Activated naive CD8-positive, alpha-beta T cell treated with anti-CD3 and anti-CD28 coated beads, Interleukin-2, amount 50 U/mL, for 24 hours (primary cell): ENCODE results near the gene PRDM5.
A peak's percentile ranks its signal among the peaks of the same experiment; 100 is the strongest.

Experiments
- ATAC-seq: fragments of 150-1000 bp; cut with Tn5 transposase; one replicate; pipeline ENCODE4 v1.10.0; 2021
- DNase-seq: peaks from one replicate; pipeline ENCODE4 v3.0.0; 2021
- H3K27ac Mint-ChIP-seq: one replicate; pipeline ENCODE4 v1.8.0; 2021; ENCODE audit warnings: mild to moderate bottlenecking, mixed read lengths
- H3K27me3 Mint-ChIP-seq: one replicate; pipeline ENCODE4 v1.8.0; 2021; ENCODE audit warnings: mixed read lengths
- H3K36me3 Mint-ChIP-seq: one replicate; pipeline ENCODE4 v1.8.0; 2021; ENCODE audit warnings: low read depth, mixed read lengths
- H3K4me1 Mint-ChIP-seq: one replicate; pipeline ENCODE4 v1.8.0; 2021; ENCODE audit warnings: mixed read lengths
- H3K4me3 Mint-ChIP-seq: one replicate; pipeline ENCODE4 v1.8.0; 2021; ENCODE audit warnings: mild to moderate bottlenecking, moderate library complexity, mixed read lengths
- H3K9me3 Mint-ChIP-seq: one replicate; pipeline ENCODE4 v1.8.0; 2021; ENCODE audit warnings: mixed read lengths

PRDM5 gene

DNA sequence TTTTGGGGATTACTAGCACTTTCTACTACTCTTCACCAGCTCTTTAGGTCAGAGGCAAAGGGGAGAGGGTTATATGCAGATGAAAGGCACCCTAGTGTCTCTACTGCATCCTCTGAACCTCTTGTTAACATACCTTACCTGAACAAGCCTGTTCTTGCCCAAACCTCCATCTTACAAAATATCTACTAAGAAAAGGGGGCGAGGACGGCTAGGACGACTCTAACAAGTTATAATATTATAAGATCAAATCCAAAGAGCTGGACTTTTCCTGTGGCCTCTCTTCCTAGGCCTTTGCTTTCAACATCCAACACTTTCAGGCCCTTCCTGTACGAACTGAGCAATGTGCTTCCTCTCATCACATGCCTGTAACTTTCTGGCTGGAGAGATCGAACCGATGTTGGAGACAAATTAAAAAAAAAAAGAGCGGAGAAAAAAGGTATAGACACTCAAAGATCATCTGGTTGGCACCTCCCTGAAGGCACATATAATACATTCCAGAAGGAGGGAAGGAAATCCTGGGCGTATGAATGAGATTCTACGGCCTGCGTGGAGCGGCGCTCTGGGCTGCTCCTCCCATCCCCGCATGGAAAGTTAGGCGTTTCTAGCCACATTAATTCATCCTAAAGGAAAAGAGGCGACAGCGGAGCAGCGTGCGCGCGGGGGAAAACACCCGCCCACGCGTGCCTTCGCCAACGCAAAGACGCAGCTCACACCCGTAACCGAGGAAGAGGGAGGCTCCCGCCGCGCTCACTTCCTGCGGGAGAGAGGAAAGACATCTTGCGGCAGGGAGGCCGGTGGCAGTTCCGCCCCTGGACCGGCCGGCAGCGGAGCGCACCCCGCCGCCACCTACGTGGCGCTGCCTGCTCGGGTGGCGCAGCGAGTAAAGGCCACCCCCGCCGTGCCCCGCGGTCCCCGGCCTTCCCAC, 808 bp downstream of the PRDM5 start:
- peak overlapping the region; percentile 90 for H3K27ac Mint-ChIP-seq

GRCh38 chr4:120920666-120921065, 1.9 kb downstream of the PRDM5 start:
- Mint-ChIP-seq H3K27me3 (peaks cover 34% of the 10 kb centered on the region), H3K36me3 (no peaks in the 10 kb centered on the region), H3K4me1 (peaks cover 31% of the 10 kb centered on the region), H3K4me3 (no peak overlapping the region), H3K9me3 (no peaks in the 10 kb centered on the region), H3K27ac (no peak overlapping the region)
- no peak for DNase-seq
- no peak for ATAC-seq

More for the DNA sequence above, 808 bp downstream of the PRDM5 start:
- no peaks in the 10 kb centered on the region for H3K36me3 Mint-ChIP-seq
- peaks cover 29% of the 10 kb centered on the region for H3K27me3 Mint-ChIP-seq
- ATAC-seq = peak; percentile 53
- H3K4me3 Mint-ChIP-seq = peak overlapping the region; percentile 83
- peak; percentile 59 for DNase-seq
- H3K4me1 Mint-ChIP-seq = peaks cover 31% of the 10 kb centered on the region
- no peaks in the 10 kb centered on the region for H3K9me3 Mint-ChIP-seq

DNA sequence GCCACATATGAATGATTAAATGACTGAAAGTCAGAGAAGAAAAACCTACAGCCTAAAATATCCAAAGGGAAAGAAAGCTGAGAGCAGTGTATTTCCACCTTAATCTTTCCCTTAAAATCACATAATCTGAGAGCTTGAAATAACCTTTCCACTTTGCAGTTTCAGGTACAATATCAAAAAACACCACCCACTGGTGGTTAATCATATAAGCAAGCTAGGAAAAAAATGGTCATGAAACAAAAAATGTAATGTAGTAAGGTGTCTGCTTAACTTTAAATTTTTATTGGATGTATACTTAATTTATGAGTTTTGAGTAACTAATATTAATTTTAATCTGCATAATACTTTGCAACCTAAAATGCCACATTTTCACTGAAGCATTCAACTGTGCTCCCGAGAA, 3.2 kb downstream of the PRDM5 start:
- Mint-ChIP-seq H3K9me3 (no peaks in the 10 kb centered on the region), H3K27me3 (peaks cover 33% of the 10 kb centered on the region), H3K4me1 (peaks cover 31% of the 10 kb centered on the region), H3K27ac (peak overlapping the region; percentile 23), H3K4me3 (no peak overlapping the region), H3K36me3 (no peaks in the 10 kb centered on the region)
- DNase-seq = no peak
- ATAC-seq = peak; percentile 10

GRCh38 chr4:120918788-120919187, 3.7 kb downstream of the PRDM5 start:
- Mint-ChIP-seq H3K27me3 (peaks cover 29% of the 10 kb centered on the region), H3K36me3 (no peaks in the 10 kb centered on the region), H3K4me1 (peaks cover 31% of the 10 kb centered on the region), H3K9me3 (no peaks in the 10 kb centered on the region), H3K27ac (peak overlapping the region; percentile 23), H3K4me3 (no peak overlapping the region)
- no peak for ATAC-seq
- no peak for DNase-seq

- Mint-ChIP-seq H3K4me3 (no peak overlapping the region), H3K27ac (no peak overlapping the region), H3K4me1 (peaks cover 25% of the 10 kb centered on the region), H3K27me3 (peaks cover 22% of the 10 kb centered on the region), H3K36me3 (no peaks in the 10 kb centered on the region), H3K9me3 (no peaks in the 10 kb centered on the region)
- no peak for DNase-seq
- no peak for ATAC-seq
Observed at GRCh38 chr4:120918092-120918491, 4.4 kb downstream of the PRDM5 start.

DNA sequence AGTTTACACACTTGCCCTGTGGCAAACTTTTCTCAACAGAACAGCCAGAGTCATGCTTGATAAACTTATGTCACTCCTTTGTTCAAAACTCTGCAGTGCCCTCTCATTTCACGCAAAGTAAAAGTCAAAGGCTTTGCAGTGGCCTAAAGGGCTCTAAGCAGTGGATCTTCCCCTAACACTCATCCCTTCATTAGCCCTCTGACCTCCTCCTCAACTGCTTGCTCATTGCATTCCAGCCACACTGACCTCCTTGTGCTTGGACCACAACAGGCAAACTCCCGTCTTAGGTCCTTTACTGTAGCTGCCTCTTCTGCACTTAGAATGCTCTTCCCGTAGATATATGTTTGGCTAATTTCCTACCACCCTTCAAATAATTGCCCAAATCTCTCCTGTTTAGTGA, 5.6 kb downstream of the PRDM5 start:
- Mint-ChIP-seq H3K4me3 (no peak overlapping the region), H3K27me3 (peaks cover 22% of the 10 kb centered on the region), H3K36me3 (no peaks in the 10 kb centered on the region), H3K27ac (no peak overlapping the region), H3K4me1 (peaks cover 22% of the 10 kb centered on the region), H3K9me3 (no peaks in the 10 kb centered on the region)
- DNase-seq = no peak
- ATAC-seq = no peak

DNA sequence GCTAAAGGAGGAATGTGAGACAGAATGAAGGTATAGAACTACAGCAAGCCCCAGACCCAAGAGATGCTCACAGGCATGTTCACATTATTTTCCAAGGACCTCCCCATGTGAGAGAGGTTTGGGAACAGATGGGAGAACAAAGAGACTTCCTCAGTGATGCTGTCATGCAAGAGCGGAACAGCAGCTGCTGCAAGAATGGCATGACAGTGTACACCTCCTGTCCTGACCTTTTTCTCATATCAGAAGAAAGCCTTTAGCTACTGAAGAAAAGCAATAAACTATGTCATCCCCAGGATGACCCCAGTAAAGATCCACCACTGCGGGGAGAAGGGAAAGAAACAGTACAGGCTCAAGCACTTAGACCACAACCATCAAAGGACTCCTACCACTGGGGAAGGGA, 7.2 kb downstream of the PRDM5 start:
- H3K27ac Mint-ChIP-seq = no peak overlapping the region
- peaks cover 21% of the 10 kb centered on the region for H3K4me1 Mint-ChIP-seq
- H3K9me3 Mint-ChIP-seq = no peaks in the 10 kb centered on the region
- ATAC-seq (no peak), DNase-seq (no peak)
- H3K4me3 Mint-ChIP-seq = no peak overlapping the region
- H3K36me3 Mint-ChIP-seq = no peaks in the 10 kb centered on the region
- peaks cover 12% of the 10 kb centered on the region for H3K27me3 Mint-ChIP-seq

- Mint-ChIP-seq H3K36me3 (peaks cover 2% of the 10 kb centered on the region), H3K4me3 (no peak overlapping the region), H3K27me3 (peaks cover 7% of the 10 kb centered on the region), H3K9me3 (peaks cover 4% of the 10 kb centered on the region), H3K4me1 (peaks cover 14% of the 10 kb centered on the region), H3K27ac (peak overlapping the region; percentile 63)
- DNase-seq (no peak), ATAC-seq (no peak)
Observed at GRCh38 chr4:120903419-120903818, 19.1 kb downstream of the PRDM5 start.

DNA sequence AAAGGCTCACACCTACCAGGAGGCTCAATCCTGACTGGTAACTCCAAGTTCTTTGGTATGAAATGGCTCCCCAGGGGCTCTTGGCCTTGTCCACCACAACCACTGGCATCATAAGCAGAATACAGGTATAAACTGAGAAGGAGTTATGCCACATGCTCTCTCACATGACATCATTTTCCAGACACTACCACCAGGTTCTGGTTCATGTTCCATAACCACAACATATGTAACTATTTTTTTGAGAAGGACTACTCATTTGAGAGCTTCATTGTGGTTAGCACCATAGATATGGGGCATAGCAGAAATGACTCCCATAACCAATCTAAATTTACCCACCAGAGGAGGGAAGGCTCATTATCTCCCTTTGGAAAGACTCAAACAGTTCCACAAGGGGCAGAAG, 19.6 kb downstream of the PRDM5 start:
- peak overlapping the region; percentile 63 for H3K27ac Mint-ChIP-seq
- H3K9me3 Mint-ChIP-seq = peaks cover 4% of the 10 kb centered on the region
- H3K36me3 Mint-ChIP-seq = peaks cover 2% of the 10 kb centered on the region
- ATAC-seq (peak; percentile 91), DNase-seq (no peak)
- peaks cover 14% of the 10 kb centered on the region for H3K4me1 Mint-ChIP-seq
- peaks cover 7% of the 10 kb centered on the region for H3K27me3 Mint-ChIP-seq
- no peak overlapping the region for H3K4me3 Mint-ChIP-seq

DNA sequence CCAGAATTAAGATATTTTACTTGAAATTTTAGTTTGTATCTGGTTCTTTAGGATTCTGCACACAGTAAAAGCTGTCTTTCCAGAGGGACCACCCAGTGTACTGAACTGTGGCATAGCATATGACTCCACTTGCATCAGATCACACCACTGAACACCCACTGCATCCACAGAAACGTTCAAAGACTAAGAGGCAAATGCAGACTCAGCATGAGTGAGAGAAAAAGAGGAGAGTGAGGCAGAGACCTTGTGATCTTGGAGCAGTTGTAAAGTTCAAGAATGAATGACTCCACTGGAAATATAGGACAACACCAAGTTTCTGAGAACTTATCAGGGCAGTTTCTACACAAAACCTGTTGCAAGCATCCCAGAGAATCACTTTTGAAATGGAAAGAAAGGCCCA, 20.8 kb downstream of the PRDM5 start:
- DNase-seq (no peak), ATAC-seq (no peak)
- peaks cover 7% of the 10 kb centered on the region for H3K27me3 Mint-ChIP-seq
- H3K4me1 Mint-ChIP-seq = peaks cover 14% of the 10 kb centered on the region
- H3K27ac Mint-ChIP-seq = no peak overlapping the region
- peaks cover 2% of the 10 kb centered on the region for H3K36me3 Mint-ChIP-seq
- H3K9me3 Mint-ChIP-seq = peaks cover 4% of the 10 kb centered on the region
- no peak overlapping the region for H3K4me3 Mint-ChIP-seq

DNA sequence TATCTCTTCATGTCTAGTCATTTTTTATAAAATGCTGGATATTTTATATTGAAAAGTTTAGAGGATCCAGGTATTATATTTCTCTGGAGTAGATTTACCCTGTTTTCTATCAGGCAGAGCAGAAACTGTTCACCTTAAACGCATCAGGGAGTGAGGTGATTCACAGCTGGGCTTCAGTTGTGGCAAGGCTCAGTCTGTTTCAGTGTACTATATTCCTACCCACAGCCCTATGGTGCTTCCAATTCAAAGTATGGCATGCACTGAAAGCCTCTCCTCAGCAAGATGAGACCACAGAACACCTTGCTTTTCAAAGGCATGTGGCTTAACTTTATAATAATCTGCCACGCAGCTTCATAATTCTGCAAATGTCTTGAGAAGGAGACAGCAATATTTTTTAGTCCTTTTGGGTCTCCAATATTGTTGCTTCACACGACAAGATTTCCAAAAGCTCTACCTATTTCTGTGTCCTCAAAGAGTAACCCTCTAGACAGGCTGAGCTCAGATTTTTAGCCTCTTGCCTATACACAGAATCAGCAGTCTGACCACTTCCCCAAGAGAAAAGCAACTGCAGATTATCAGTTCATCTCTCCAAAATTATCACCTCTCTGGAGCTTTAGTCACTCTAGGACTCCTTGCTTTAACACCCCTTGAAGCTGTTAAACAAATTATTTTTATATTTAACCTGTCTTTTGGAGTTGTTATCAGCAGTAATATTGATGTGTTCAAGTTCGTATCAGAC, 24.4 kb downstream of the PRDM5 start:
- Mint-ChIP-seq H3K4me3 (no peak overlapping the region), H3K36me3 (no peaks in the 10 kb centered on the region), H3K27me3 (peaks cover 7% of the 10 kb centered on the region), H3K27ac (no peak overlapping the region), H3K4me1 (peaks cover 10% of the 10 kb centered on the region), H3K9me3 (peaks cover 3% of the 10 kb centered on the region)
- DNase-seq (no peak), ATAC-seq (no peak)

DNA sequence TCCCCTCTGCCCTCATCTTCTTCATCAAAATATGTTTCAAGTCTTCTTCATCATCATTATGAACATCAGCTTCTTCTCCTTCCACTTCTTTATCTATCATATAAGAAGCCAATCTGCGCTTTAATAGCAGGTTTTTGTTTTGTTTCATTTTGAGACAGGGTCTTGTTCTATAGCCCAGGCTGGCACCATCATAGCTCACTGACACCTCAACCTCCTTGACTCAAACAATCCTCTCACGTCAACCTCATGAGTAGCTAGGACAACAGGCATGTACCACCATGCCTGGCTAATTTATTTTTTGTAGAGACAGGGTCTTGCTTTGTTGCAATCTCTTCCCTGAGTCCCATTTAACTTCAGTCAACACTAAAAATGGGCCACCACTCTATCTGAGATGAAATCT, 27.0 kb downstream of the PRDM5 start:
- Mint-ChIP-seq H3K36me3 (peaks cover 3% of the 10 kb centered on the region), H3K27ac (no peak overlapping the region), H3K9me3 (peaks cover 15% of the 10 kb centered on the region), H3K4me1 (no peaks in the 10 kb centered on the region), H3K27me3 (peaks cover 4% of the 10 kb centered on the region), H3K4me3 (no peak overlapping the region)
- DNase-seq (no peak), ATAC-seq (no peak)

DNA sequence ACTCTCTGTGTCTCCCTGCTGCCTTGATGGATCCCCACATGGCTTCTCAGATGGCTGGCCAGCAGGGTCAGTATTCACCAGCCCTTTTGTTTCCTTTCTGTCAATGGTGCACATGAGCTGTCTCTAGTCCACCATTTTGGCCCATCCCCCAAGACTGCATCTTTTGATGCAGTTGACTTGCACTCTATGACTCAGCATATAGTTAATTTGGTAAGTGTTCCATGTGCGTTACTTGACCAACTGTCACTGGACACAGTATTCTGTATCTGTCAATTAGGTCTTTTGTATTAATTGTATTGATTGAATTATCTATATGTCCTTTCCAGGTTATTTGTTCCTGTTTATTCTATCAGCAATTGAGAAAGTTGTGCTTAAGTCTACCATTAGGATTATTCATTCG, 29.2 kb downstream of the PRDM5 start:
- Mint-ChIP-seq H3K4me1 (no peaks in the 10 kb centered on the region), H3K36me3 (peaks cover 3% of the 10 kb centered on the region), H3K27ac (no peak overlapping the region), H3K9me3 (peaks cover 20% of the 10 kb centered on the region), H3K27me3 (no peaks in the 10 kb centered on the region), H3K4me3 (no peak overlapping the region)
- ATAC-seq (no peak), DNase-seq (no peak)

DNA sequence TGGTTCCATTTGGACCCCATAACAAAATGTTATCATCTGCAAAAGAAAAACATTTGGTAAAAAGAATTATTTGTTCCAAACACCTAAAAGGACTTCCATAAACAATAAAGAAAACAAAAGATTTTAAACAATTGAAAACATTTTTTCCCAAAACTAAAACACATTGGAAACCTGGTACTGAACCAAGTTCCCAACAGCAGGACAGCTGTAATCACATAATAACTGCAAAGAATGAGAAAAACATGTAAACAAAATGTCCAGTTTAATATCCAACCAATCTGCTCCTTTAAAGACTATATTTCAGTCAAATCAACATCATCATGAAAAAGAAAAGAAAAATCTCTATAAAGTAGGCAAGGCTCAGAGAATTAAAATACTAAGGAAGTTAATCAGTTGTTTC, 36.3 kb downstream of the PRDM5 start:
- DNase-seq = no peak
- ATAC-seq = no peak
- H3K4me3 Mint-ChIP-seq = no peak overlapping the region
- peaks cover 9% of the 10 kb centered on the region for H3K9me3 Mint-ChIP-seq
- H3K27me3 Mint-ChIP-seq = no peaks in the 10 kb centered on the region
- peaks cover 5% of the 10 kb centered on the region for H3K4me1 Mint-ChIP-seq
- H3K36me3 Mint-ChIP-seq = no peaks in the 10 kb centered on the region
- H3K27ac Mint-ChIP-seq = no peak overlapping the region

- no peak overlapping the region for H3K27ac Mint-ChIP-seq
- DNase-seq = no peak
- H3K36me3 Mint-ChIP-seq = no peaks in the 10 kb centered on the region
- H3K4me3 Mint-ChIP-seq = no peak overlapping the region
- H3K9me3 Mint-ChIP-seq = no peaks in the 10 kb centered on the region
- peaks cover 8% of the 10 kb centered on the region for H3K4me1 Mint-ChIP-seq
- no peak for ATAC-seq
- no peaks in the 10 kb centered on the region for H3K27me3 Mint-ChIP-seq
Observed at GRCh38 chr4:120881846-120882245, 40.7 kb downstream of the PRDM5 start.
